DND-41 (cell line): ENCODE results near the gene SLC43A1.
A peak's percentile ranks its signal among the peaks of the same experiment; 100 is the strongest.

Experiments used
- EZH2 ChIP-seq: IDR thresholded peaks from 3 replicates; pipeline ENCODE4 v1.6.1; 2012; ENCODE audit warnings: borderline replicate concordance, low read depth, mild to moderate bottlenecking, moderate library complexity, low read length, inconsistent platforms; ENCODE audit not compliant: severe bottlenecking
- TF ChIP-seq, protein P1 (sequence below): IDR thresholded peaks from 2 replicates; pipeline ENCODE4 v1.5.1; 2012; ENCODE audit warnings: borderline replicate concordance, low read length, moderate library complexity, mild to moderate bottlenecking; ENCODE audit not compliant: poor library complexity, severe bottlenecking; ENCODE audit errors: extremely low read depth

GRCh38 chr11:57460758-57461749 lies 54.4 kb downstream of the SLC43A1 start:
- TF ChIP-seq, protein P1, sequence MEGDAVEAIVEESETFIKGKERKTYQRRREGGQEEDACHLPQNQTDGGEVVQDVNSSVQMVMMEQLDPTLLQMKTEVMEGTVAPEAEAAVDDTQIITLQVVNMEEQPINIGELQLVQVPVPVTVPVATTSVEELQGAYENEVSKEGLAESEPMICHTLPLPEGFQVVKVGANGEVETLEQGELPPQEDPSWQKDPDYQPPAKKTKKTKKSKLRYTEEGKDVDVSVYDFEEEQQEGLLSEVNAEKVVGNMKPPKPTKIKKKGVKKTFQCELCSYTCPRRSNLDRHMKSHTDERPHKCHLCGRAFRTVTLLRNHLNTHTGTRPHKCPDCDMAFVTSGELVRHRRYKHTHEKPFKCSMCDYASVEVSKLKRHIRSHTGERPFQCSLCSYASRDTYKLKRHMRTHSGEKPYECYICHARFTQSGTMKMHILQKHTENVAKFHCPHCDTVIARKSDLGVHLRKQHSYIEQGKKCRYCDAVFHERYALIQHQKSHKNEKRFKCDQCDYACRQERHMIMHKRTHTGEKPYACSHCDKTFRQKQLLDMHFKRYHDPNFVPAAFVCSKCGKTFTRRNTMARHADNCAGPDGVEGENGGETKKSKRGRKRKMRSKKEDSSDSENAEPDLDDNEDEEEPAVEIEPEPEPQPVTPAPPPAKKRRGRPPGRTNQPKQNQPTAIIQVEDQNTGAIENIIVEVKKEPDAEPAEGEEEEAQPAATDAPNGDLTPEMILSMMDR: no peak
- TF ChIP-seq EZH2: peak; percentile 80
